CD4-positive, alpha-beta T cell treated with Interleukin-1 beta for 1 hour (primary cell): ENCODE results near the gene PA2G4.

Source experiments
- DNase-seq, 2 donors: peaks; one replicate each; pipeline ENCODE4 v3.0.0-alpha.2; 2020 to 2022

The PA2G4 gene

DNA sequence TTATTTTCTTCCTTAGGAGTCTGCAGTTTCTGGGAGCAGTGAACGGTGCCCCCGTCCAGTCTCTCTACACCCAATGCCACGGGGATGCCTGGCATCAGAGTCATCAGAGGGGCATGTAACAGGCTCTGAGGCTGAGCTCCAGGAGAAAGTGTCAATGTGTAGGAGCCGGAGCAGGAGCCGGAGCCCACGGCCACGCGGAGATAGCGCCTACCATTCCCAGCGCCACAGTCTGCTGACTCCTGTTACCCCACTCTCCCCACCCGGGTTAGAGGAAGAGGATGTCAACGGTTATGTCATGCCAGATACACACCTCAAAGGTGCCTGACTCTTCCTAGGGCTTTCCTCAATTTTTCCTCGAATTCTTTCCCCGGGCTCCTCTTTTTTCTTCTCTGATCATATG lies 3.3 kb upstream of the PA2G4 start:
- DNase-seq = no peak

DNA sequence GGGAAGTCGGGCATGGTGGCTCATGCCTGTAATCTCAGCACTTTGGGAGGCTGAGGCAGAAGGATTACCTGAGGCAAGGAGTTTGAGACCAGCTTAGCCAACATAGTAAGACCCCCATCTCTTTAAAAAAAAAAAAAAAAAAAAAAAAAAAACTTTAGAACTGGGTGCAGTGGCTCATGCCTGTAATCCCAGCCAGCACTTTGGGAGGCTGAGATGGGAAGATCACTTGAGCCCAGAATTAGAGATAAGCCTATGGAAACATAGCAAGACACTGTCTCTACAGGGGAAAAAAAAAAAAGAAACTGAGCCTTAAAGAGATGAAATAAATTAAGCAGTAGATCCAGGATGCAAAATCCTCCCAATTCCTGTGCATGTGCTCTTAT lies 1.7 kb upstream of the PA2G4 start:
- DNase-seq = no peak

DNA sequence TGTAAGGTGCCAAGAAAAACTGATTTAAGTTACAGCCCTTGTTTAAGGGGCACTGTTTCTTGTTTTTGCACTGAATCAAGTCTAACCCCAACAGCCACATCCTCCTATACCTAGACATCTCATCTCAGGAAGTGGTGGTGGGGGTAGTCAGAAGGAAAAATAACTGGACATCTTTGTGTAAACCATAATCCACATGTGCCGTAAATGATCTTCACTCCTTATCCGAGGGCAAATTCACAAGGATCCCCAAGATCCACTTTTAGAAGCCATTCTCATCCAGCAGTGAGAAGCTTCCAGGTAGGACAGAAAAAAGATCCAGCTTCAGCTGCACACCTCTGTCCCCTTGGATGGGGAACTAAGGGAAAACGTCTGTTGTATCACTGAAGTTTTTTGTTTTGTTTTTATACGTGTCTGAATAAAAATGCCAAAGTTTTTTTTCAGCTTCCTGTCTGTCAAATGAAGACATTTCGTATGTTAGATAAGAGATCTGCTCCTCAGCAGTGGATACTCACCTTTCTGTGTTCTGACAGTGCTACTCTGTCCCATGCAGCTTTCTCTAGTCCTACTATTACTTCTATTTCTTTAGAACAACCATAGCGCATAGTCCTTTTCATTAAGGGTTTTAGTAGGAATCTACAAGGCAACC lies 1.2 kb upstream of the PA2G4 start:
- DNase-seq = peak in 1 of 2 donors; percentile 49

DNA sequence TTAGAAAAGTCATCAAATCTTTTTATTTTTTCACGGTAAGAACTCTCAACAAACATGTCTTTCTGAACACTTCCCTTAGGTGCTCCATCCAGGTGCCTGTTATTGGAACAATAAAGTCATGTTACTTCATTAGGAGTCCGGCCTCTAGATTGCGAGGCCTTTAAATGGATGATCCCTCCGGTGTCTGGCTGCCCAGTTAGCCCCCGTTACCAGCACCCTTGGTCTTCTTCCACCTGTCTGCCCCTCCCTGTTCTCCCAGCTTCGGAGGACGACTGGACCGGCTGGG lies 593 bp upstream of the PA2G4 start:
- DNase-seq = no peak

DNA sequence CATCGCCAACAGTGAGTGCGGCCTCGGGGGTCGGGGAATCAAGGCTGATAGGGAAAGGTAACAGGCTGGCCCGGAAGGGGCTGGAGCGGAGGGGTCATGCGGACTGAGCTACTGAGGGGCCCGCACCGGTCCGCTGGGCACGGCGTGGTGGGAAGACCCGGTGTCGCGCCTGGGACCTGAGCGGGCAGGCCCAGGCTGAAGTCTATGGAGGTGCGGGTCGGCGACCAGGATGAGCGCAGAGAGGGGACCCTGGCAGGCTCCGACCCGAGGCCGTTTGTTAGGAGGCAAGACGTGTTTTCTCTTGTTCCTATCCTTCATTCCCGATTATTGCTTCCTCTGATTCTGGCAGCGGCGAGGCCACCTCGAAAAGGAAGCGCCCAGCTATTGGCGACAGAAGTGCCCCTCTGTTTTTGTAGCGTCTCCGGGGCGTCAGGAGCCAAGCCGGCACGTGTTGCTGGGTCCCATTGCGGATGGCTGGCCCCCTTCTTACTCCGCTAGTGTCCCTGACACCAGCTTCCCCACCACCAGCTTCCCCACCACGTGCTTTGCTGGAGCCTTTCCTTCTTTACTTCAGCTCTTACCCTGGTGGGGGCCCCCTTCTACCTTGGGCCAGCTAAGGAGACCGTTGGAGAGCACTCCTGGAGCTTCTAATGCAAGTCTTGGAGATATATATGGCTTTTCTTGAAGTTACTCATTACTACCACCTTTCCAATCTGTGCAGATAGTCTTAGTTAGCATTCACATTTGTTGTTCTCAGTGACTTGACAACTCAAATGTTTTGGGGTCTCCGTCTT lies 653 bp downstream of the PA2G4 start:
- peak; percentile 7 to 15 for DNase-seq

DNA sequence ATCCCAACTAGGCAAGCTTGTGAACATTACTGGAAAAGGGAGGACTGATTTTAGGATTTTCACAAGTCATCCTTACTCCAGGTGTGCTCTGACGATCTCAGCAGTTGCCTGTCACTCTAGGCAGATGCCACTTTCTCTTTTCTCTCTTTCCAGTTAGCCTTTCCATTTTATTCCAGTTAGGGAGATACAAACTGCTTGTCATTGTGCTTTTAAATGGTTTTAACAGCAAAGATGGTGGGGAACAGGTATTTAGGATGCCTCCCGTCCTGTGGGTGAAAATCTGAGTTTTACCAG lies 1.2 kb downstream of the PA2G4 start:
- DNase-seq = no peak

DNA sequence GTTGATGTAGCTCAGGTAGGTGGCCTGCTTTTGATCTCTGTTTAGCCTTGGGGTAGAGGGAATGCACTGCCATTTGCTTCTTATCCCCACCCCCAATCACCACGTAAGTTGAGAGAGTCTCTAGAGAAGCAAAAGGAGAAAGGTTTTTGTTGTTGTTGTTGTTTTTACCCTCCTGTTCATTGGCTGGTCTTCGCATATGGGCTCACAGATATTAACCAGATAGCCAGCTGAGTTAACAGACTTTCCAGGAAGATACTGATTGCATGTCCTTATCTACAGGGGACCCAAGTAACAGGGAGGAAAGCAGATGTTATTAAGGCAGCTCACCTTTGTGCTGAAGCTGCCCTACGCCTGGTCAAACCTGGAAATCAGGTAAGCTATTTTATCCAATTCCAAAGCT lies 2.9 kb downstream of the PA2G4 start:
- DNase-seq = no peak

DNA sequence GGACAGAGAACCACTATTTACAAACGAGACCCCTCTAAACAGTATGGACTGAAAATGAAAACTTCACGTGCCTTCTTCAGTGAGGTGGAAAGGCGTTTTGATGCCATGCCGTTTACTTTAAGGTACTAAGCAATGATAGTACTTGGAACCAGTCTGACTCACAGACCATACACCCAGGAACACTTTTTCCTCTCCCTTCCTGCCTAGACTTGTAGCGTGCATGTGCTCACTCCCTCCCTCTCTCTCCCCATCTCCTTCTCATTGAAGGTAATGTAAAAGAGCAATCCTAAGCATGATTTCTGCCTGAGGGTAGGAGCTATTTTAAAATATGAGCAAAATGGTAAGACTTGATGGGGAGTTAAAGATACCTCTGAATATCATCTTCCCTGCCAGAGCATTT lies 6.2 kb downstream of the PA2G4 start:
- DNase-seq = no peak

DNA sequence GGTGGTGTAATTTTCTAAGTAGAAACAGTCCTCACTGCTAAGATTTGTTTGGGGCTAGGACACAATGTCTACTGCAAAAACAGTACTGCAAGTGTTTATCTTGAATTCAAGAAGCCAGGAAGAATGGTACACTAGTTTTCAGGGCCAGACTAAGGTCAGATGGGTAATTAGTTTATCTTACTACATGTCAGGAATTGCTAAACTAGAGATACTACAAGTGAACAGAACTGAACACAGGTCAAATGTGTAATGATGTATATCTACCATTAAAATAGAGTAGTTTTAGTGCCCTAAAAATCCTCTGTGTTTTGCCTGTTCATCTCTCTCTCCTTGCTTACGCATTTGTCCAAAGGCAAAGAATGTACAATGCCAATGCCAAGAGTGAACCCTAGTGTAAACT lies 9.7 kb downstream of the PA2G4 start:
- DNase-seq = no peak

DNA sequence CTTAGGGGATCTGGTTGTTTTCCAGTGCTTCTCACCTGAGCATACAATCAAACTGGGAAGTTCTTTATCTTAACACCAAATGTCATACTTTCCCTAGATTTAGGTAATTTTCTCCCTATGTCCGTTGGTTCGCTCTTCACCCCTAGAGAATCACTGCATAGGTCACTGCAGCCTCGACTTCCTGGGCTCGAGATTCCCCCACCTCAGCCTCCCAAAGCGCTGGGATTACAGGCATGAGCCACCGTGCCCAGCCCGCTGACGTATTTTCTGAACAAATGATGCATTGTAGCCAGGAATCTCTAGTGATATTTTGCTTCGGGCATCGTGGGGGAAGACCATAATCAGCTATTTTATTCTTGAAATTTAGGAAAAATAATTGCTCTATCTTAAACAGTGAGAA lies 11.0 kb downstream of the PA2G4 start:
- no peak for DNase-seq

DNA sequence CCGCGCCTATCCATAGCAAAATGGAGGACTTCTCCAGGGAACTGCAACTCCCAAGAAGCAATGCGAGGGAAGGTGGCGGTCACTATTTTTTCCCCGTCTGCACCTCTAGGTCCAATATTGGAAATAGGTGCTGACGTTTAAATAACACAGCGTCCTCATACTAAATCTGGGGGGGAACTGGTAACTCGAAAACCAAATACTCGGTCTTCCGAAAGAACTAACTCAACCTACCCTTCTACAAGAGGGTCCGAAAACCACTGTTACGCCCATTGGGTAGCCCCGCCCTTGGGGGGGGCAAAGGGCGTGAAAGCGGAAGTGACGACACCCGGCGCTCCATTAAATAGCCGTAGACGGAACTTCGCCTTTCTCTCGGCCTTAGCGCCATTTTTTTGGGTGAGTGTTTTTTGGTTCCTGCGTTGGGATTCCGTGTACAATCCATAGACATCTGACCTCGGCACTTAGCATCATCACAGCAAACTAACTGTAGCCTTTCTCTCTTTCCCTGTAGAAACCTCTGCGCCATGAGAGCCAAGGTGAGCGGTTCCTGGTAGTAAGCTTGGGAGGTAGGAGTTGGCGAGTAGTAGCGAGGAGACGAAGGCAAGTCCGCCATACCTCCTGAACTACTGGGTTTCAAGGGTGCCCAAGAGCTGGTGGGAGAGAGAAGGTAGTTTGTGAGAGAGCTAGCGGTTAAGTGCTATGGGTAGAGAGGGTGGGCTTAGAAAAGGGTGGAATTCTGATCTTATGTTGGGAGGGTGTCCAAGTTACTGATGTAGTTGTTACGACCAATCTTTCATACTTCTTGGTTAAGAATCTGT lies 12.1 kb downstream of the PA2G4 start, which contains the start of gene RPL41:
RPL41 (plus strand) TSS at position 367 of the 815 bp plus-strand sequence.
- peak; percentile 92 to 95 for DNase-seq

DNA sequence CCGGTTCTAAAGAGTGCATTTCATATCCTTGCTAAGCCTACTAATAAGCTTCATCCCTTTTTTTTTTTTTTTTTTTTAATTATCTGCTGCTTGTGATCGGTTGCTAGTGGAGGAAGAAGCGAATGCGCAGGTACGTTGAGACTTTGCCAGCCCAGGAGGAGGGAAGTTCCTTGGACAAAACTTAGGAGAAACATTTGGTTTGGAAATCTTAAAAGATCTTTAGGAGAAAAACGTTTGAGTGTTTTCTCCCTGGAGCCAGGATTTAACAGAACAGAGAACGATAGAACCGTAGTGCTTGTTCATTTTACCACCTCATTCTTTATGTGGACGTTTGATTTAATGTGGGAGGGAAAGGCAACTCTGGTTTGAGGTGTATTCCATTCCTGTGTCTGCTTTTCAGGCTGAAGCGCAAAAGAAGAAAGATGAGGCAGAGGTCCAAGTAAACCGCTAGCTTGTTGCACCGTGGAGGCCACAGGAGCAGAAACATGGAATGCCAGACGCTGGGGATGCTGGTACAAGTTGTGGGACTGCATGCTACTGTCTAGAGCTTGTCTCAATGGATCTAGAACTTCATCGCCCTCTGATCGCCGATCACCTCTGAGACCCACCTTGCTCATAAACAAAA lies 12.8 kb downstream of the PA2G4 start:
- DNase-seq = peak in 1 of 2 donors; percentile 13

DNA sequence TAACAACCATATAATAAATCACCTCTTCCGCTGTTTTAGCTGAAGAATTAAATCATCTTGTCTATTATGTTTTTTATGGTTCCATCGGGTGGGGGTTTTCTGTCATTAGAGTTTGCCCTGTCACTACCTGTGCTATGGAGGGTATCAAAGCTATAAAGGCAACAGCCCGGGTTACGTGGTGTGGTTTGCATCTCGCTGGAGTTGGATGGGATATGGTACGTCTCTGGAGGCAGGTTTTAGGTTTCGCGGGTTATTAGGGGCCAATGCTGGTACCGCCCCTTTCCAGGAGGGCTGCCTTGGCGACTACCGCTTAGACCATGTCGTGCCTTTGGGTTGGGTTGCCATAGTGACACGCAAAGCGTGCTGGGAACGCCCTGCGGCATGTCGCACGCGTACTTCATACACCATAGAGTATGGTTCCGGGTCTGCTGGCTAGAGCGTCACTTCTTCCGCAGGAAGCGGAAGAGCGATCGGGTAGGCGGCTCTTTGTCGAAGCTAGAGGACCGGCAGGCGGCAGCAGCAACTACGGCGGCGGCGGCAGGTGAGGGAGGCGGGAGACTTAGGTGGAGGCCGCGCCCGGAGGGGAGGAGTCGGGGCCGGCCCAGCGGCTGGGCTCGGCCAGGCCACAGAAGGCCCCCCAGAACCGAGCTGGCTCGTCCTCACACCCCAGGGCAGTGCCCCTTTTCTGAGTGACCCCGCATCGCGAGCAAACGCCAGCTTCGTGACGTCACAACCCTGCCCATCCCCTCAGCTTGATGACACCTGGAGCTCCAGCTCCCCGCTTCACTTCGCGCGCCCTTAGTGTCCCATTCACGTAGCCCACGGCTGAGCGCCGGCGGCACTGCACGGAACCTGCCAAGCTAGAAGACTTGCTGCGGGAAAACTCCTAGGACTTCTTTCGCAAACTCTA lies 13.7 kb downstream of the PA2G4 start, which contains the start of gene ZC3H10:
ZC3H10 (plus strand) TSS at position 489 of the 910 bp plus-strand sequence. CDS start 2,297 bp downstream, outside the sequence.
- peak; percentile 99 for DNase-seq

DNA sequence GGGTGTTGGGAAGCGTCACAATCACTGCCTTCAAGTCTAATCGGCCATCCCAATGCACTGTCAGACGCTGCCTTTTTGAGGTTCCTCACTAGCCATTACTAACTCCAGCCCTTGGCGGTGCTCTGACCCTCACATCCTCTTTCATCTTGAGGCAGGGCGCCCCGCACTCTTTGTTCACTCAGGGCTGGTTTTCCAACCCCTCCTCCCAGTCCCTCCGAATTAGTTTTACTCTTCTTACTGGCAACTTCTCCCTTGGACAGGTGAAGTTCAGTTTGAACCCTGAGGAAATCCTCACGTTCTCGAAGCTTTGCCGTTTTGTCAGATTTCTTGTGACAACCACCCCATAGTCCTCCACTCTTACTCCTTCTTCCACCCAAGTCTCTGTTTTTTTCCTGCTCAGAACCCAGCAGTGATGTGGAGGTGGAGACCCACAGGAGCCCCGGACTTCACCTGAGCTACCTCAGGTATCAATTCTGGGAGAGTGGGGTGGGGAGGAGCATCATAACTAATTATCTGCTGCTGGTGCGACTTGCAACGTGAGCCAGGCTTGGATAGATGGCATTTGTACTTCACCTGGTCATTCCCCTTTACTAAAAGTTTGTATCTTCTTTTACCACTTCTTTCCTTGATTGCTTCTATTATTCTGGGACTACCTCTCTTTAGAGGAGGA lies 14.5 kb downstream of the PA2G4 start:
- no peak for DNase-seq

DNA sequence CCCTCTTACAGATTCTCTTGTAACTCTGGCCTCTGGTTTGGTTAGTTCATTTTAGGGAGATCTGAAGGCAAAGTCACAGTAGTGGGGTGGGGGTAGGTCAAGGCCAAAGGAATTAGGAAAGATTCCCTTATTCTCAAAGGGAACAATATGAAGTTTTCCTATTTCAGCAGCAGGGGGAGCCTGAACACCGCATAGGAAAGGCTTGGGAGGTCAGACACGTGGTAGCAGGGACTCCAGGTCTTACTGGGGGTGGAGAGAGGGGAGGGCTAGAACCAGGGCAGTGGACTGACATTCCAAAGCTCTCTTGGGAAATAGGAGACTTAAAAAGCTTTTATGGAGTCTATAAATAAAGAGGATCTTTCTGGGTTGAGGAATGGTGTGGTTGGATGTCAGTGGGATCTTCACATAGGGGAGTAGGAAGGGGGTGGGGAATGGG lies 15.0 kb downstream of the PA2G4 start:
- DNase-seq = peak; percentile 72 to 77

DNA sequence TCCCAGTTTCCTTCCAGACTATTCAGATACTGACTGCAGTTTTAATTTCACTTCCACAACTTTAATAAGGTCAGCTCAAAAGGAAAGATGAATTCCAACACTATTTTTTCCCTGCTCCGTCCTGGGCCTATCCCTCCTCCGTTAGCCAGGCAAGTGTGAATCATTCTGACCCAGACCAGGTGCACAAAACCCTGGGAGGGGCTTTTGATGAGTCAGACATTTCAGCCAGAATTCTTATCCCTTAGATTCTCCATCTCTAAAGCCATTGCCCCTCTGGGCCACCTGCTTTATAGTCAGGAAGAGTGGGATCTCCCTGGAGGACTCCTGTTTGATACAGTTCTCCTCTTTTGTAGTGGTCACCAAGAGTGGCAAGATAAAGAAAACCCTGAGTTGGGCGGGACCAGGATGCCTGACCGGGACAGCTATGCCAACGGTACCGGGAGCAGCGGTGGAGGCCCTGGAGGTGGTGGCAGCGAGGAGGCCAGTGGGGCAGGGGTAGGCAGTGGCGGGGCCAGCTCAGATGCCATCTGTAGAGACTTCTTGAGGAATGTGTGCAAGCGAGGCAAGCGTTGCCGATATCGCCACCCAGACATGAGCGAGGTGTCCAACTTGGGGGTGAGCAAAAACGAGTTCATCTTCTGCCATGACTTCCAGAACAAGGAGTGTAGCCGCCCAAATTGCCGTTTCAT lies 15.9 kb downstream of the PA2G4 start:
- no peak for DNase-seq

DNA sequence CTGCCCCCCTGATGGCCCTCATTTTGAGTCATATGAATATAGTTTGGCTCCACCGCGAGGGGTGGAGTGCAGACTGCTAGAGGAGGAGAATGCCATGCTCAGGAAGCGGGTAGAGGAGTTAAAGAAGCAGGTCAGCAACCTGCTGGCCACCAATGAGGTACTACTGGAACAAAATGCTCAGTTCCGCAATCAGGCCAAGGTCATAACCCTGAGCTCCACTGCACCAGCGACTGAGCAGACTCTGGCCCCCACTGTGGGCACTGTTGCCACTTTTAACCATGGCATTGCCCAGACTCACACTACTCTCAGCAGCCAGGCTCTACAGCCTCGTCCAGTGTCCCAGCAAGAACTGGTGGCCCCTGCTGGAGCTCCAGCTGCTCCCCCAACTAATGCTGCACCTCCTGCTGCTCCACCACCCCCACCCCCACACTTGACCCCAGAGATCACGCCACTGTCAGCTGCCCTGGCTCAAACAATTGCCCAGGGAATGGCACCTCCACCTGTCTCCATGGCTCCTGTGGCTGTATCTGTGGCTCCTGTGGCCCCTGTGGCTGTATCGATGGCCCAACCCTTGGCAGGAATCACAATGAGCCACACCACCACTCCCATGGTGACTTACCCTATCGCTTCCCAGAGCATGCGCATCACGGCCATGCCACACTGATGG lies 17.0 kb downstream of the PA2G4 start:
- DNase-seq = no peak

DNA sequence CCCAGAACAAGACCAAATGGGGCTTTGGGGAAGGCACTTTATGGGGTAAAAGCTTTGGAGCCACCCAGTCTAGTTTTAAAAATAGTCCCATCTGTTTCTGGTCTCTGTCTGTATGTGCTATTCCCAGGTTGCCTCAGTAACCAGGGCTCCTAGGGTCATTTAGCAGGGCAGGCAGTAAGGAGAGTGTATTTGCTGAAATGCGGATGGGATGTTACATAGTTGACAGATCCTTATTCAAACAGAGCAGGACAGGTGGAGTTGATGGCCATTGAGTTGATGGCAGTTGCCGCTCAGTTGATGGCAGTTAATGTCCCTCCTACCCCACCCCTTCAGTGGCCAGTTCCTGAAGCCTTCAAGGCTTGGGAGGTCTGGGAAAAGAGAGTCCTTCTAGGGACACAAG lies 18.3 kb downstream of the PA2G4 start:
- no peak for DNase-seq

DNA sequence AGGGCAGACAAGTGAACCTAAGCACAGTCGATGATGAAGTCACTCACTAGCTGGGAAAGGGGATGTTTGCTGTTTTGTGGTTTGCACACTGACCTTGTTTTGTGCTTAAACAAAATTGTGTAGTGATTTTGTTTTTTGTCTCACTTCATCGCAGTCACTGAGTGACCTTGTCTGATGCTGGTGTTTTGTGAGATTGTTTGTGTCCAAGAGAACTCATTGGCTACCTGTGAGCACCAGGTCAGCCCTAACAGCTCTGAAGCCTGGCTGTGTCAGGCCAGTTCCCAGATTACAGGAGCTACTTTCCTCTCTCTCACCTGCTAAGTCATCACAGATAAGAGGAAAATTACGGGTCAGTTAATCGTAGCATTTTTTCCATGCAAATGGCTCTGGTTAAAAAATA lies 19.8 kb downstream of the PA2G4 start:
- DNase-seq = no peak

DNA sequence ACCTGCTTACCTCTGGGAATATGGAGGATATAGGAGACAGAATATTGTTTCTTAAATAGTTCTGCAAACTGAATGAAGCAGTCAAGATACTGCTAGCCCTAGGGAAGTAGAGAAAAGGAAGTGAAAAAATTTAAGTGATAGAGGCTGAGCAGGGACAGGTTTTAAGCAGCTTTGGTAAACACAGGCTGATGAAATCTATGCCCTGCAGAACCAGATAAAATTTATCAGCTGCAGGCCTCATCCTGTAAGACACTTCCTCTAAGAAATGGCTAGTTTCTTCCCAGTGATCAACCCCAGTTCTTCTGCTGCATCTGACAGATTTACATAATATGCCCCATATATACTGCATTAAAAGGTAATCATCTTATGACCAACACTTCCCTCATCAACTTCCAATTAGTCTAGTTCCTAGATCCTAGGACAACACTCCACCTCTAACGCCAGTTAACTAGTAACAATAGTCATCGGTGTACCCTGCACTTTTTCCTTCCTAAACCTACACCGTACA lies 22.4 kb downstream of the PA2G4 start:
- DNase-seq = no peak
